TTC549 (cell line): Measurements from ENCODE around the gene SLC47A2.
"Not testable (repeated sequence)": the region's sequence is repeated elsewhere in the genome, so short reads cannot be mapped to it uniquely, and the experiment has no call there.

Source experiments
- FAIRE-seq: peaks from 2 replicates; lab custom pipeline; 2012; peaks lifted over from hg19 to GRCh38; lab: Jason Lieb, UNC

SLC47A2 gene

DNA sequence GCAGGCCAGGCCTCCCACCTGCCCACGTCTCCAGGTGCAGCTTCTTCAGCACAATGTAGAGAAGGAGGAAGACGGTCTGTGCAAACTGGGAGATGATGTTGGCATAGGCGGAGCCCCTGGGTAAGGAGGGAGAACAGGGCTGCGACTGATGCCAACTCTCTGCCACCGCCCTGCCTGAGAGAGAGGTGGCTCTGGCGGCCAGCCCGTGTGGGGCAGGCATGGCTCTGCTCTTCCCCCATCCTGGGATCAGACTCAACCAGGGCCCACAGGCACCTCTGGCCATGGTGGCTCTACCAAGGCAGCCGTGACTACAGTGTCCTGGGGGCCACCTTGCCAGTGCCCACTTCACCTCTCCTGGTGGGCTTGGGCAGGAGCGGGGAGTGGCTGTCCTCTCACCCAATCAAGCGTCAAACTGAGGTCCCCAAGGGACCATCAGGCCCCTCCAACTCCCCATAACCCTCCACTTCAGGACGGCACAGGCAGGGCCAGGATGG lies 8.6 kb downstream of the SLC47A2 start:
- no peak for FAIRE-seq

DNA sequence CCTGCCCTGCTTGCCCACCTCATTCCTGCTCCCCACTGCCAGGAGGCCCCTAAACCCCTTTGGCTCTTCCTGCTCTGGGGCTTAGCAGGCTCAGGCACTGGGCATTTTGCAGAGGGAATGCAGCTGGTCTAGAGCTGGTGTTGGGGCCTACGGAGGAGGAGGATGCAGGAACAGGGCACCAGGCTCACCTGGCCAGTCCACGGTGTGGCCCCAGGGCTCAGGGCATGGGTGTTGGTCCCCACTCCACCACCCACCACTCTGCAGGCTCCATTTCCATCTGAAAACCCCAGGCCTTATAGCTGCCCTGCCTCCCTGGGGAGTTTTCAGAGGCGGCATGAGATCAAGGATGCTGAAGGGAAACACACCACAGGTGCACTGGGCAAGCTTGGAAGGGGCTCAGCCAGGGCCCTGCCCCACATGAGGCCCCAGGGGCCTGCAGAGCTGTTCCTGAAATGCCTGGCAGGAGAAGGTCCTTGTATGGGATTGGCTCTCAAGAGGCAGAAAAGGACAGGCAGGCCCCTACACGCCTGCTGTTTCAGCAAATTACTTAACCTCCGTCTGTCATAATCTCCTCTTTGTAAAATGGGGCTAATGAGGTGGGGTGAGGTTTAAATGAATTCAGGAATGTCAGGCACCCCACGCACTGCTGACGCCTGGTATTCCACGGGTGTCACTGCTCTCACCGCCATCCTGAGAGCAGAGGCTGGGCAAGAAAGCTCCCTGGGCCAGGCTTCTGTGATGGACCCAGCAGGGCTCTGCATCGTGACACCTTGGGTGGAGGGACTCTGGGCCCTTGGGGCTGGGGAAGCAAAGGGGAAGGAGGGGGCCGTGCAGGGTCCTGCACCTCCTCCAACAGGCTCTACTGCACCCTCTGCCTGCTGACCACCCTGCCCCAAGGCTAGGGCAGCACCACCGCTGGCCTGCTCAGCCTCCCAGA lies 9.3 kb downstream of the SLC47A2 start:
- FAIRE-seq: no peak

DNA sequence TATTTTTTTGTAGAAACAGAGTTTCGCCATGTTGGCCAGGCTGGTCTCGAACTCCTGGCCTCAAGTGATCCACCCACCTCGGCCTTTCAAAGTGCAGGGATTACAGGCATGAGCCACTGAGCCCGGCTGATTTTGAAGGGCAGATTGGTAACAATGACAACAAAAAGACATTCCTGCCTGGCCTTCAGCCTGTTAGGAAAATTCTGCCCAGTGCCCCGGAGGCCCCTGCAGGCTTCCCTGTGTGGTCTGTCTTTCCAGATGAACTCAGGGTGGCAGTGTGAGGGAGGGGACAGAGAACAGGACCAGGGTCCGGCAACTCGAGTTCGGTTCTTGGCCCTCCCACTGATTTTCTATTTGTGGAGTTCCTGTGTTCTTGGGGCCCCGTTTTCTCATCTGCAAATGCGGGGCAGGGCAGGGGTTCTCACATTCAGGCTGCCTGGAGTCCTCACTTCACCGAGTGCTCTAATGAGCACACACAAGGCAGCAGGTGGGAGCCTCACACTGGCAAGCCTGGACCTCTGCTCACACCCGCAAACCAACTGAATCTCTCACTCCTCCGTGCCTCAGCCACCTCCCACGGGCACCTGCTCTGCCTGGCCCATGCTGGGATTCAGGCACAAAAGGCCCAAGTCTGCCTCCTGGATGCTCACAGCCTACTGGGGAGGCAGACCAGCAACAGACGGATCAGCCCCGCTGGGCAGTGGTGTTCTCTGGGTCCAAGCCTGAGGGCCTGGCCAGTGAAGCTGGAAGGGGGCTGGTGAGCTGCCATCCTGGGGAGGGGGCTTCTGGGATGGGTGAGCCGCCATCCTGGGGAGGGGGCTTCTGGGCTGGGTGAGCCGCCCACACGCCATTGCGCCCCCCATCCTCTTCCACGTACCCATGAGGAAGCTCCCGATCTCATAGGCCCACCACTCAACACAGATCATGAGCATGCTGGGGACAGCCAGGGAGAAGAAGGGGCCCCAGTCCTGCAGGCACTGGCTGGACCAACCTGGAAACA lies 10.3 kb downstream of the SLC47A2 start:
- FAIRE-seq: no peak

DNA sequence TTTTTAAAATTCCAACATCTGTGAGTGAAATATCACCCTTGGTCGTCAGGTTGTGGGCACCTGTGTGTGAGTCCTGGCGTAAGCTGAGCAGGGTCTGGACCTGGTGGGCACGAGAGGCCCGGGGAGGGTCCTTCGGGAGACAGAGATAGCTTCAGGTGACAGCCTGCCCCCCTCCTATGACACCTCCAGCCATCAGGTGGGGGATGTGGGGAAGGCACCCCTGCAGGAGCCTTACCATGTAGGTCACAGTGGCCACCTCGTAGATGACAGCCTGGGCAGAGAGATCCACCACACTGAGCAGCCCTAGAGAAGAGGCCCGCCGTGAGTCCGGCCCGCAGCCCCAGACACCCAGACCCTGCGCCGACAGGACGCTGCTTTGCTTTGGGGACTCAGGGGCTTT lies 11.2 kb downstream of the SLC47A2 start:
- FAIRE-seq: no peak

DNA sequence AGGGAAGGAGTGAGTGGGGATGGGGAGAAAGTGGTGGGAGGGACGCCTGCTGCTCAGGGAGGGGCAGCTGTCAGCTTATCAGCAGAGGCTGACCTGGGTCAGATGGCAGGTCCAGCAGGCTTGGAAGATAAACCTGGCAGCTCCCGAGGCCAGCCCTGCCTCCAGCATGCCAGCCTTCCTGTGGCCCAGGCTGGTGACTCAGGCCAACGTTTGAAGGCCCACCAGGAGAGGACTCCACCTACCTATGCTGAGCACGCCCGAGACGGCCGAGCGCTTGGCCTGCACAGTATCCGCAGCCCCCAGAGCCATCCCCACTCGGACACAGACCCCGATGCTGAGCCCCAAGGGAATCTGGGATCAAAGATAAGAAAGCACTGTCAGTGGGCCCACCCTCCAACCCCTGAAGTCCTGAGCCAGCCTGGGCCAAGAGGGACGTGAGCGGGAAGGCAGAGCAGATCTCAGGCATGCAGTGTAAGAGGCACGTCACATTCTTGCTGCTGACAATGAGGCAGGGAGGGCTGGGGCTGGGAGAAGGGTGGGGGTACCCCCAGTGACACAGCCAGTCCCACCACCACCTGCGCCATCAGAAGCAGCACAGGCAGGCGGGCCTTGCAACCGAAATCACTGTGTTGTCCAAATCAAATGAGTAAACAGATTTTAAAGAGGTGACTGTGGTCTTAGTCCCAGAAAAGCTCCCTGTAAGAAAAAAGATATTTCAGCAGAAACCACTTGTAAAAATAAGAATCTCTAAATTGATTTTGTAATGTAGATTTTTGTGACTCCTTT lies 12.4 kb downstream of the SLC47A2 start:
- no peak for FAIRE-seq

DNA sequence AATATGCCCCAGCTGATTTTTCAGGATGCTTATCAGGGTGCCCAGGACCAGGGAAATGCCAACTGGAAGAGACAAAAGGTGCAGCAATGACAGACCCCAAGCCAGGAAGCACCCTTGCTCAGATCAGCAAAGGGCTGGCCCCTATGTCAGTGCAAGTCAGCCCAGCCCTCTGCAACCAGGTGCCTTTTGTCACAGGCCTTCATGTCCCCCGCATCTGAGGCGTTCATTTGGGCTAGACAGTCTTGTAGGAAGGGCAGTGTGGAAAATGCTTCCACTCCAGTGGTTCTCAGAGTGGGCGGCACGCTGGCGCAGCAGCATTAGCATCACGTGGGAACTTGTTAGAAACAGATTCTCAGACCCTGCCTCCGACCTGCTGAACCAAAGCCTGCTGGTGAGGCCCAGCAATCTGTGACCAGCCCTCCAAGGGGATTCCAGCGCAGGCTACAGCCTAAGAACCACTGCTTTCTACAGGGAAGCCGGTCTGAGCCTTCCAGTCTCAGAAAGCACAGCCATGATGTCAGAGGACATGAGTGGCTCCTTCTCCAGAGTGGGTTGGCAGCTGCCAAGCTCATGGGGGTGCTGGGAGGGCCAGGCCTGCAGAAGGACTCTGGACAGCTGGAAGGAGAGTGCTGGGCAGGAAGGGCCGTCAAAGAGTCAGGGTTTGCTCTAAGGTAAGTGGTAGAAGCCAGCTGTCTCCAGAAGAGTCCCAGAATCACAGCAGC lies 13.1 kb downstream of the SLC47A2 start:
- no peak for FAIRE-seq

DNA sequence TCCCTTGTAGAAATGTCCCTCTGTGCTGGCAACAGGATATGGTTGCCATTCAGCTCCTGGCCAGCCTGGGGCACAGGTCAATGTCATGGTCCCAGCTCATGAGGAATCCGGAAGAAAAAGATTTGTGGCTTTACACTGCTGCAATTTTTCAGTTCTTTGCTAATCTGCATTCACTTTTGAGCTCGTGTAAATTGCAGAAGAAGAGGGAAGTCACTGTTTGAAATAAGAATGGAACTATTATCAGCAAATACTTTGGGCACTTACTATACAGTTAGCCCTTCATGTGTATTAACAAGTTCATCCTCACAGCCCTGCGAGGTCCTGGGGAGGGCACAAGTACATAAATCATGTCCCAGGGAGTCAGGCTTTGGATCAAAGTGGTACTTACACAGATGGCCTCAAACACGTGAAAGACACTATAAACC lies 14.2 kb downstream of the SLC47A2 start:
- FAIRE-seq: no peak

DNA sequence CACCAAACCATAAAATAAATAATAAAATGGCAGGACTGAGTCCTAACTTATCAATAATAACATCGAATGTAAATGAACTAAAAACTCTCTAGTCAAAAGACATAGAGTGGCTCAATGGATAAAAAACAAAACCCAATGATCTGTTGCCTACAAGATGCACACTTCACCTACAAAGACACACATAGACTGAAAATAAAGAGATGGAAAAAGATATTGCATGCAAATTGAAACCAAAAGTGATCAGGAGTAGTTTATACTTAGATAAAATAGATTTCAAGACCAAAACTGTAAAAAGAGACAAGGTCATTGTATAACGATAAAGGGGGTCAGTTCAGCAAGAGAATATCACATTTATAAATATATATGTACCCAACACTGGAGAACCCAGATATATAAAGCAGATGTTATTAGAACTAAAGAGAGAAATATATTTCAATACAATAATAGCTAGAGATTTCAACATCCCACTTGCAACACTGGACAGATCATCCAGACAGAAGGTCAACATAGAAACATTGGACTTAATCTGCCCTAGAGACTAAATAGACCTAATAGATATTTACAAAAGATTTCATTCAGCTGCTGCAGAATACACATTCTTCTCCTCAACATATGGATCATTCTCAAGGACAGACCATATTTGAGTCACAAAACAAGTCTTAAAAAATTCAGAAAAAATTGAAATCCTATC lies 29.8 kb downstream of the SLC47A2 start:
- FAIRE-seq: no peak

DNA sequence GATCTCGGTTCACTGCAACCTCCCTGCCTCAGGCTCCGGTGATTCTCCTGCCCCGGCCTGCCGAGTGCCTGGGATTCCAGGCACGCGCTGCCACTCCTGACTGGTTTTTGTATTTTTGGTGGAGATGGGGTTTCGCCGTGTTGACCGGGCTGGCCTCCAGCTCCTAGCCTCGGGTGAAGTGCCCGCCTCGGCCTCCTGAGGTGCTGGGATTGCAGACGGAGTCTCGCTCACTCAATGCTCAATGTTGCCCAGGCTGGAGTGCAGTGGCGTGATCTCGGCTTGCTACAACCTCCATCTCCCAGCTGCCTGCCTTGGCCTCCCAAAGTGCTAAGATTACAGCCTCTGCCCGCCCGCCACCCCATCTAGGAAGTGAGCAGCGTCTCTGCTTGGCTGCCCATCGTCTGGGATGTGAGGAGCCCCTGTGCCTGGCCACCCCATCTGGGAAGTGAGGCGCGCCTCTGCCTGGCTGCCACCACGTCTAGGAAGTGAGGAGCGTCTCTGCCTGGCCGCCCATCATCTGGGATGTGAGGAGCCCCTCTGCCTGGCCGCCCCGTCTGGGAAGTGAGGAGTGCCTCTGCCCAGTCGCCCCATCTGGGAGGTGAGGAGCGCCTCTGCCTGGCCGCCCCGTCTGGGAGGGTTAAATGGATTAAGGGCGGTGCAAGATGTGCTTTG lies 31.3 kb downstream of the SLC47A2 start:
- FAIRE-seq: not testable (repeated sequence)

DNA sequence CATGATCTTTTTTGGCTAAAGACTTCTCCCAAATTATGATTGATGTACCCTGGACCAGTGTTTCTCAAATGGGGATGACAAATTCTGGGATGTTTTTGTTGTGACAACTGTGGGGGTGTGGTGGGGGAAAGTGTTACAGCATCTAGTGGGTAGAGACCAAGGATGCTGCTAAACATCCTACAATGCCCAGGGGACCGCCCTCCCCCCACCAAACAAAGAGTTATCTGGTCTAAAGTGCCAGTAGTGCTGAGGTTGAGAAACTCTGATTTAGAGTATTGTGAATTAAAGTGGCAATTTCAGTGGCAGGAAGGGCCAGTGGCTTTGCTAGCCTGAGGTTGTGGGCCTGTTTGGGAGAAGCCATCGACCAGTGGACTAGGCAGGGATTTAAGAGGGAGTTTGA lies 33.3 kb downstream of the SLC47A2 start:
- no peak for FAIRE-seq

DNA sequence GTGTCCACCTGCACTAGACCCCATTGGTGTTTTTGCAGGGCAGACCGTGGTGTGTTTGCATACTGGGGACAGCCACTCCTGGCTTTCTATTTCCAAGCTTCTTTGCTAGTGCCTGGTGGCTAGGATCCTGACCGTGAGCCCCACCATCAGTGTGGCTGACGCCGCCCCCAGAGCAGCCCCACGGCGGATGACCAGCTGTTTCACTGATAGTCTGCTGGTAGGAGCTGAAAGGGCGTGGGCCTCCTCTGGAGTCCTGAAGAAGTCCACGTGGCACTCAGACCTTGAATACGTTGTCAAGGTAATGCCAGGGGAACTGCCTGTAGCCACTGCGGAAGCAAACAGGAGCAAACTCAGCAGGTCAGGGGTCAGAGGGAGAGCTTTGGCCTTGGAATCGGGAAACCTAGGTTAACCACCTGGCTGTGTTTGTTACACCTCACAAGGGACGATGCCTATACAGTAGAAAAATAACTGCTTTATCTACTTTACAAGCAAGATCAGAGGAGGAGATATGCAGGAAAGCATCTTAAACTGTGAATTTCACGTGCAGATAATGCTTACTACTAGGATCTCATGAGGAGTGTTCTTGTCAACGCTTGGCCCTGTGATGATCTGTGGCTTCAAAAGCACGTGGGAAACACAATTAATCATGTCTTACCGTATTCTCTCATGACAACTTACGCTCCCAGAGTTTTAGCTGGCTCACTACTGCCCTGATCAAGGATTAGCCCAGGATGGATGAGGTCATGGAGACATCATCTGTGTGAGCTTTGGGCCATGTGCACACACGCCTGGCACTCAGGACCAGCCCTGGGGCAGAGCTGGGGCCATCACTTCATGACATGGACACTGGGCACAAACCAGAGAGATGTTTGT lies 37.6 kb downstream of the SLC47A2 start:
- no peak for FAIRE-seq

DNA sequence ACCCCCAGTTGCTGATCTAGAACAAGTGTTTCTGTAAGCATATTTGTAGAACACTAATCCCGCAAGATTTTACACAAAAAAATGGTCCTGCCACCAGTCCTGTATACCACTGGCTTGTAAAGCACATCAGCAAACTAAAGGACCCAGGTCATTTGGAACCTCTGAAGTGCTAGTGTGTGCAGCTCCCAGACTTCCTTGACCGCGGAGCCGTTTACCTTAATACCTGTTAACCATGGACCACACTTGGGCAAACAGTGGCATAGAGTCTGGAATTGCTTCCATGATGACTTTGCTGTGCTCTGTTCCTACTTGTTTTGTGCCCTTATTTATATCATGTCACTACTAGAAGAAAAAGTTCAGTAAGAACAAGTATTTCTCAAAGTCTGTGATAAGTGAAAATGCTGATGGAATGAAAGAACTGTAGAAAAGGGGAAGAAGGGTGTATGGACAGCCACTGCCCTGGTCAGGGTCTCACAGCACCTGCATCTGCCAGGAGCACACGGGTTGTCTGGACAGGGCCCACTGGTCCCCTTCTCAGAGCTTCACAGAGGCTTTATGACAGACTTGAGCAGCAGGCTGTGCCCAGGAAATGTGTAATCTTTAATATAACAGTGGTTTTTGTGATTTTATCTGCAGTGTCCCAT lies 38.5 kb downstream of the SLC47A2 start:
- no peak for FAIRE-seq

DNA sequence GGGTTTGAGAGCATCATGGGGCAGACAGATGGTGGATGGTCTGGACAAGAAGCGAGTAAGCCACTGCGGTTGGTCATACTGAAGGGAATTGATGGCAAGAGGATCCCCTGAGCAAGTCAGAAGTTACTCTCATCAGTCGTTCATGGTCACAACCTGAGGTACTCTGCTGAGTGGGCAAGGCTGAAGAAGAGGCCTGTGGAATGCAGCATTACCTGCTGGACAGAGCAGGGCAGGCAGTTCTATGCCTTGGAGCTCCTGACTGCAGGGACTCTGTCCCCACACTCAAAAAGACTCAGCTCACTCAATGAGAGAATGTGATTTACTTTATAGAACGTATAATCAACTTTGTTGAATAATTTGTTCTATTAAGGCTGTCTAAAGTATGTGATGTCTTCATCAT lies 39.5 kb downstream of the SLC47A2 start:
- no peak for FAIRE-seq

DNA sequence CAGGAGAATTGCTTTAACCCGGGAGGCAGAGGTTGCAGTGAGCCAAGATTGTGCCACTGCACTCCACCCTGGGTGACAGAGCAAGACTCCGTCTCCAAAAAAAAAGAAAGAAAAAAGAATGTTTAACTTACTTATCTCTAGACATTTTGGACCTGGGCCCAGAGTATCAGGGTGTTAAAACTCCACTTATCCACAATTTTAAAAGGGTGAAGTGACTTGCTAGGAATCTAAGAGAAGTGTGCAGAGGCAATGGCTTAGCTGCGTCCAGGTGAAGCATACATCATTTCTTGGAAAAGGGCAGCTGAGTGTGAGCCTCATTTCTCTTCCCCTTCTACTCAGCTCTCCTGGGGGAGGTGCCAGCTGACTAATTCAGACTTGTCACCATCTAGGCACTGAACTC lies 42.8 kb downstream of the SLC47A2 start:
- no peak for FAIRE-seq

DNA sequence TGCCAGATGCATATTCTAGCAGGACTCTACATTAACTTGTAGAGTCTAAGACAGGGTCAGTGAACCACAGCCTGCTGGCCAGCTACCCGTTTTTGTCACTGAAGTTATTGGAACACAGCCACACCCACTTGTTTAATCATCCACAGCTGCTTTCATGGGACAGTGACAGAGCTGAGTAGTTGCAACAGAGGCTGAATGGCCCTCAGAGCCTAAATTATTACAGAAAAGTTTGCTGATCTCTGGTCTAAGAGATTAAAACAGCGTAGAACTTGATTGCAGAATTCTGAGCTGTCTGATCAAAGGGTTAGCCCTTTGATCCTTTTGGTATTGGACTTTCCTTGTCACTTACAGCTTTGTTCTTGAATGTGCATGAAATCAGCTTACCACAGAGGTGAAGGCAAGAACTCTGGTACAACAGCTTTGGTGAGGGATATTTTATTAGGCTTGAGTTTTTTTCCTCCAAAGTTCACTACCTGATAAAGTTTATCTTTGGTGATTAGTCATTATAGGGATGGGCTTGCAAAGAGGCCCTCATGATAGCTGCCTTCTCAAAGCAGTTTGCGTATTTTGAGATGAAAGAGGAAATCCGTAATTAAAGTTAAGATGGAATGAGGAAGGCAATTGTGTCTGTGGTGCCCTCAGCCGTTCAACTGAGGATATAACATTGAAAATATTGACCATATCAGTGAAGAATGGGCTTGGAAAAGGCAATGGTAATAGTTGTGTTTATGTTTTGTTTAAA lies 44.2 kb downstream of the SLC47A2 start:
- no peak for FAIRE-seq

DNA sequence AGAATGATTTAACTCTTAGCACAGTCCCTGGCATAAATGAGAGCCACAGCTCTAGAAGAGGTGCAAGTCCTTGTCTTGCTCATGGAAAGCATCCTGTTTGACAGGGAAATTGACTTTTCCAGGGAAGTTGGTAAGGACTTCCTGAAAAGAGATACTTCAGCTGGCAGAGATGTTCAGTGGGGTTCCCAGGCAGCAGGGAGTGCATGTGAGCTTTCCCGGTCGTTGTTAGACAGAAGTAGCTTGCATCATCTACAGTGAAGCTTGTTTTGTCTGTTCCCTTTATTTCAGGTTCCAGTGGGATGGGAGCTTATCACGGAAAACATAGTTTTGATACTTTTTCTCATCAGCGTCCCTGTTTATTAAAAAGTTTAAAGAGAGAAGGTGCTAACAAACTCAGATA lies 45.0 kb downstream of the SLC47A2 start:
- FAIRE-seq: no peak

DNA sequence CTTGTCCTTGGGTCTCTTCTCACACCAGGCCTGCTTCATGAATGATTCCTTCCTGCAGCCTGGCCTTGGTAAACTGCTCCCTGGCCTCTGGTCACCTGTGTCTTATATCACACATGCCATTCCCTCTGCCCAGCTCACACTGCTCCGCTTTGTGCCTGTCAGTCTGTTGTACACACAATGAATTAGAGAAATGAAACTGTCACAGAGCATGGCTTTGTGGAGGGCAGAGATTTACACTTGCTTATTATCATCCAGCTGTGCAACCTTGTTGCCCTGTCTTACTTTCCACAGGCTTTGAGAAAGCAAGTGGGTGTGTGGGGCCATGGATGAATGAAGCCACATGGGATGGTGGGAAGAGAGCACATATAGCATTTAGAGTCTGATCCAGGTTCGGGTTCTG lies 45.5 kb downstream of the SLC47A2 start:
- no peak for FAIRE-seq

DNA sequence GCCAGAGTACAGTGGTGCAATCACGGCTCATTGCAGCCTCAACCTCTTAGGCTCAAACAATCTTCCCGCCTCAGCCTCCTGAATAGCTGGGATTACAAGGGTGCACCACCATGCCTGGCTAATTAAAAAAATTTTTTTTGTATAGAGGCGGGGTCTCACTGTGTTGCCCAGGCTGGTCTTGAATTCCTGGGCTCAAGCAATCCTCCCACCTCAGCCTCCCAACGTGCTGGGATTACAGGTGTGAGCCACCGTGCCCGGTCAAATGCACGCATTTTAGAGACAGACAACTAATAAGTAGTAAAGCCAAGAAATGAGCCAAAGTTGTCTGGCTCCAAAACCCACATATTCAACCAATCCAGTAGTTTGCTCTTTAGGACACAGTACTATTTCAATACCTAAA lies 46.7 kb downstream of the SLC47A2 start:
- not testable (repeated sequence) for FAIRE-seq
